Vagina (tissue), 2 donors: ENCODE results near the gene GPR176.

Experiments
- POLR2A ChIP-seq, 2 donors: fragments of 450-650 bp; IDR thresholded peaks; one replicate each; pipeline ENCODE4 v1.6.1; 2017; ENCODE audit warnings: antibody characterized with exemption in 2 of 2, mild to moderate bottlenecking in 2 of 2, moderate library complexity in 2 of 2
- POLR2AphosphoS5 ChIP-seq, 2 donors: sonication (generic); formaldehyde crosslinking; IDR thresholded peaks; one replicate each; pipeline ENCODE4 v1.9.0; 2017; ENCODE audit warnings: antibody characterized with exemption in 2 of 2, mild to moderate bottlenecking in 2 of 2, low read depth in 1 of 2; ENCODE audit not compliant: insufficient read depth in 1 of 2
- TF ChIP-seq, protein P1 (sequence below), 3 experiments: fragments of 450-650 bp in 2 of 3; fragments of 200-600 bp in 1 of 3; sonication (generic) in 1 of 3; IDR thresholded peaks; one replicate each; pipeline ENCODE4 v1.5.1; 2017 to 2019; ENCODE audit warnings: antibody characterized with exemption in 3 of 3, mild to moderate bottlenecking in 2 of 3, moderate library complexity in 2 of 3

DNA sequence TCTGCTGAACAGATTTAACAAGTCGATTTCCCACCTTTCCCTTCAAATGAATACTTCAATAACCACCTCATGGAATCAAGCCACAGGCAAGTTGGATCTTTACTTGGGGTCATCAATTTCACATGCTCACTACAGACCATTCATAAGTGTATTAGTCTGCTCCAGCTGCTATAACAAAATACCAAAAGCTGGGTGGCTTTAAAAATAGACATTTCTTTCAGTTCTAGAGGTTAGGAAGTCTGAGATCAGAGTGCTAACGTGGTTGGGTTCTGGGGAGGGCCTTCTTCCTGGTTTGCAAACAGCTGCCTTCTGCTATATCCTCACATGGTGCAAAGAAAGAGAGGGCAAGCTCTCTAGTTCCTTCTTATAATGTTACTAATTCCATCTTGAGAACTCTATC, 5.1 kb downstream of the GPR176 start:
- TF ChIP-seq POLR2A (IDR thresholded peaks at IDR 0.05) = no peak
- TF ChIP-seq, protein P1, sequence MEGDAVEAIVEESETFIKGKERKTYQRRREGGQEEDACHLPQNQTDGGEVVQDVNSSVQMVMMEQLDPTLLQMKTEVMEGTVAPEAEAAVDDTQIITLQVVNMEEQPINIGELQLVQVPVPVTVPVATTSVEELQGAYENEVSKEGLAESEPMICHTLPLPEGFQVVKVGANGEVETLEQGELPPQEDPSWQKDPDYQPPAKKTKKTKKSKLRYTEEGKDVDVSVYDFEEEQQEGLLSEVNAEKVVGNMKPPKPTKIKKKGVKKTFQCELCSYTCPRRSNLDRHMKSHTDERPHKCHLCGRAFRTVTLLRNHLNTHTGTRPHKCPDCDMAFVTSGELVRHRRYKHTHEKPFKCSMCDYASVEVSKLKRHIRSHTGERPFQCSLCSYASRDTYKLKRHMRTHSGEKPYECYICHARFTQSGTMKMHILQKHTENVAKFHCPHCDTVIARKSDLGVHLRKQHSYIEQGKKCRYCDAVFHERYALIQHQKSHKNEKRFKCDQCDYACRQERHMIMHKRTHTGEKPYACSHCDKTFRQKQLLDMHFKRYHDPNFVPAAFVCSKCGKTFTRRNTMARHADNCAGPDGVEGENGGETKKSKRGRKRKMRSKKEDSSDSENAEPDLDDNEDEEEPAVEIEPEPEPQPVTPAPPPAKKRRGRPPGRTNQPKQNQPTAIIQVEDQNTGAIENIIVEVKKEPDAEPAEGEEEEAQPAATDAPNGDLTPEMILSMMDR (IDR thresholded peaks at IDR 0.05) = no peak
- no peak for TF ChIP-seq POLR2AphosphoS5 (IDR thresholded peaks at IDR 0.05; ENCODE audit: insufficient read depth in 1 of 2, low read depth in 1 of 2)
